Smooth muscle cell (in vitro differentiated cells): ENCODE measurements around the gene GOLGA6L10. TPM values are rescaled to one million over a fixed set of nuclear protein-coding genes. Genes with fewer than 3 reads are reported as not detected.
"Not testable (repeated sequence)": the region's sequence is repeated elsewhere in the genome, so short reads cannot be mapped to it uniquely, and the experiment has no call there.

Experiments
- DNase-seq: peaks from one replicate; lab custom pipeline; 2025; ENCODE audit not compliant: unreplicated experiment; lab: John Stamatoyannopoulos, UW
- H2AFZ ChIP-seq: fragments of 200-600 bp; sonication (generic); 2 replicates; pipeline ENCODE4 v1.6.0; 2016; ENCODE audit warnings: antibody characterized with exemption, low read depth, mild to moderate bottlenecking
- H3F3A ChIP-seq: fragments of 200-600 bp; sonication (generic); 2 replicates; pipeline ENCODE4 v1.6.0; 2017; ENCODE audit warnings: antibody characterized with exemption, low read depth
- H3K27ac ChIP-seq: fragments of 200-600 bp; sonication (generic); 2 replicates; pipeline ENCODE4 v1.5.1; 2016; ENCODE audit warnings: low read depth, mild to moderate bottlenecking
- H3K27me3 ChIP-seq: fragments of 200-600 bp; sonication (generic); 2 replicates; pipeline ENCODE4 v1.6.1; 2016; ENCODE audit warnings: low read depth, mild to moderate bottlenecking
- H3K36me3 ChIP-seq: fragments of 200-600 bp; sonication (generic); 2 replicates; pipeline ENCODE4 v1.5.1; 2016; ENCODE audit warnings: low read depth
- H3K4me1 ChIP-seq: fragments of 200-600 bp; sonication (generic); 2 replicates; pipeline ENCODE4 v1.5.1; 2016; ENCODE audit warnings: low read depth
- H3K4me2 ChIP-seq: fragments of 200-600 bp; sonication (generic); 2 replicates; pipeline ENCODE4 v1.6.0; 2016; ENCODE audit warnings: mild to moderate bottlenecking
- H3K4me3 ChIP-seq: fragments of 200-600 bp; sonication (generic); 2 replicates; pipeline ENCODE4 v1.5.1; 2016; ENCODE audit warnings: mild to moderate bottlenecking
- H3K79me2 ChIP-seq: fragments of 200-600 bp; sonication (generic); 2 replicates; pipeline ENCODE4 v1.6.0; 2016; ENCODE audit warnings: low read depth, mild to moderate bottlenecking
- H3K9ac ChIP-seq: fragments of 200-600 bp; sonication (generic); 2 replicates; pipeline ENCODE4 v1.6.0; 2016; ENCODE audit warnings: low read depth
- H3K9me3 ChIP-seq: fragments of 200-600 bp; sonication (generic); replicated peaks from 2 replicates; pipeline ENCODE4 v1.5.1; 2016; ENCODE audit warnings: low read depth
- H4K20me1 ChIP-seq: fragments of 200-600 bp; sonication (generic); 2 replicates; pipeline ENCODE4 v1.6.0; 2016; ENCODE audit warnings: low read depth
- WGBS: methylation state at CpG from one replicate; pipeline ENCODE4 v1.1.7; 2016; ENCODE audit warnings: low lambda C conversion rate; 5-methylcytosine and 5-hydroxymethylcytosine counted together
- polyA plus RNA-seq: library from polyadenylated mRNA; unstranded; fragments of >200 nt; fragmentation: Nextera tagmentation; extraction: Ambion mirVana; gene quantifications from 2 replicates; pipeline ENCODE4 v1.2.1, GENCODE V29; 2016
- total RNA-seq: library from RNA; depleted of rRNA; stranded (reverse); fragments of >200 nt; gene quantifications from 2 replicates; pipeline ENCODE4 v1.2.3, GENCODE V29; 2014
- TF ChIP-seq, protein P1 (sequence below): fragments of 200-600 bp; sonication (generic); IDR thresholded peaks from 2 replicates; pipeline ENCODE4 v1.5.1; 2017; ENCODE audit warnings: borderline replicate concordance, mild to moderate bottlenecking, antibody characterized with exemption; ENCODE audit not compliant: insufficient read depth, poor library complexity, severe bottlenecking

GOLGA6L10 gene
- total and polyA plus RNA-seq, 2 experiments from 2014 or later, result 0.22 to 1.9 TPM

DNA sequence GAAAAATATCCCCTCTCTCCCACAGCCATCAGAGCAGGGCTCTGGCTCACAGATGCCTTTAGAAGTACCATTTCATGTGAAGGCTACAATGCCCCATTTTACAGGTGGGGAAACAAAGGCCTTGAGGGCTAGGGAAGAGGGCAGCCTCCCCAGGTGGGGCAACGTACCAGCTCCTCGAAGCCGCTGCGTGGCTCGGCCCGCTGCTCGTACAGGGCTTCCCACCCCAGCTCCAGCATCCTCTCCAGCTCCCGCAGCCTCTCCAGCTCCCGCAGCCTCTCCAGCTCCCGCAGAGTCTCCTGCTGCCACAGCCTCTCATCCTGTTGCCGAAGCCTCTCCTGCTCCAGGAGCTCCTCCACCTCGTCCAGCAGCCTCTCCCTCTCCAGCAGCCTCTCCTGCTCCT is 4.9 kb downstream of the GOLGA6L10 start:
- not testable (repeated sequence) for DNase-seq, H3K9ac ChIP-seq, H3K9me3 ChIP-seq, H4K20me1 ChIP-seq, H3K36me3 ChIP-seq, H3K4me1 ChIP-seq, H2AFZ ChIP-seq, H3F3A ChIP-seq, H3K4me3 ChIP-seq, H3K4me2 ChIP-seq, H3K79me2 ChIP-seq, H3K27ac ChIP-seq, H3K27me3 ChIP-seq
- 95% methylated on average over 6 of the region's 12 CpGs for WGBS

DNA sequence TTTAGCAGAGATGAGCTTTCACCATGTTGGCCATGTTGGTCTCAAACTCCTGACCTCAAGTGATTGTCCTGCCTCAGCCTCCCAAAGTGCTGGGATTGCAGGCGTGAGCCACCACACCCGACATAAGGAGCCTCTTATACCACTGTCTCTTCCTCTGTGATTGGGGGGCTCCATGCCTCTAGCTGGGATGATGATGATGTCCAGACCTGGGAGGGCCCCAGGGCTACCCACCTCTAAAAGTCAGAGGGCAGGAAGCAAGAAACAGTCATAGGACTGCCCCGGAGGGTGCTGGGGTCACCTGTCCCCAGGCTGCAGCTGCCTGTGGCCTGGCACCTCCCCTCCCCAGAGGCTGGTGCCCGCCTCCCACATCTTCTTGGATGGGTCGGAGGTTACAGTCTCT is 5.4 kb downstream of the GOLGA6L10 start:
- not testable (repeated sequence) for H2AFZ ChIP-seq, H4K20me1 ChIP-seq, H3K4me2 ChIP-seq, H3K27me3 ChIP-seq, H3K4me1 ChIP-seq, H3K4me3 ChIP-seq, H3K36me3 ChIP-seq, H3K9ac ChIP-seq, DNase-seq, H3F3A ChIP-seq, H3K79me2 ChIP-seq, H3K9me3 ChIP-seq, H3K27ac ChIP-seq
- WGBS, result 89% methylated on average over 3 of the region's 5 CpGs

DNA sequence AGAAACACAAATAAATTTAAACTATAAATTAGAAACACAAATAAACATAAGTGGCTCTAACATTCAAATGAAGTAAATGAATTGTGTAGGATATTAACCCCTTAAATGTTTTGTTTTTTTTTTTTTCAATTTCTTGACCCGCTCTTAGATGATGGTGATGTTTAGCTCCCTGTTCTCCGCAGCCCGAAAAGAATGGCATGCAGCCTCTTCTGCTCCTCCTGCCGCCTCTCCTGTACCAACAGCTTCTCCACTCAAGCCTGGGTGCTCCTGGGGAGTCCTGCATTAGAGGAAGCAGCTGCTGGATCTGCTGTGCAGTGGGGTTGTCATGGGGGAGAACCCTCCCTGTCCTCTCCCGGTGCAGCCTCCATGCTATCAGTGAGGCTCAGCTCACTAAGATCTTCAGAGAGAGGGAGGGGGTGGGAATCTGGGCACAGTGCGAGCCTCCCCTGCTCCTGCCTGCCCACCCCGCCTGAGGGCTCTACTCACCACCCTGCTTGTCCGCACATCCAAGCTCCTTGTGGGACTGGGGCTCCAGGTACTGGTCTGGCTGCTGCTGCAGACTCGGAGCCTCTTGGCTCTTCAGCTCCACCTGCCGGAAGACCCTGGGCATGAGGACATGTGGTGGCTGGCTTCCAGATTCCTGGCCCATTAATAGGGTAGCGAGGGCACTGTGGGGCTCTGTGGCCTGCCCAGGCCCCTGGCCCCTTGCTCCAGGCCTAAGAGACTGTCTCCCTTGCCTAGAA is 6.5 kb downstream of the GOLGA6L10 start:
- DNase-seq, H3K9ac ChIP-seq, H3K79me2 ChIP-seq, H3K27me3 ChIP-seq, H4K20me1 ChIP-seq, H3F3A ChIP-seq, H3K9me3 ChIP-seq, H2AFZ ChIP-seq, H3K4me2 ChIP-seq, H3K36me3 ChIP-seq, H3K27ac ChIP-seq, H3K4me3 ChIP-seq, H3K4me1 ChIP-seq: not testable (repeated sequence)
- TF ChIP-seq, protein P1, sequence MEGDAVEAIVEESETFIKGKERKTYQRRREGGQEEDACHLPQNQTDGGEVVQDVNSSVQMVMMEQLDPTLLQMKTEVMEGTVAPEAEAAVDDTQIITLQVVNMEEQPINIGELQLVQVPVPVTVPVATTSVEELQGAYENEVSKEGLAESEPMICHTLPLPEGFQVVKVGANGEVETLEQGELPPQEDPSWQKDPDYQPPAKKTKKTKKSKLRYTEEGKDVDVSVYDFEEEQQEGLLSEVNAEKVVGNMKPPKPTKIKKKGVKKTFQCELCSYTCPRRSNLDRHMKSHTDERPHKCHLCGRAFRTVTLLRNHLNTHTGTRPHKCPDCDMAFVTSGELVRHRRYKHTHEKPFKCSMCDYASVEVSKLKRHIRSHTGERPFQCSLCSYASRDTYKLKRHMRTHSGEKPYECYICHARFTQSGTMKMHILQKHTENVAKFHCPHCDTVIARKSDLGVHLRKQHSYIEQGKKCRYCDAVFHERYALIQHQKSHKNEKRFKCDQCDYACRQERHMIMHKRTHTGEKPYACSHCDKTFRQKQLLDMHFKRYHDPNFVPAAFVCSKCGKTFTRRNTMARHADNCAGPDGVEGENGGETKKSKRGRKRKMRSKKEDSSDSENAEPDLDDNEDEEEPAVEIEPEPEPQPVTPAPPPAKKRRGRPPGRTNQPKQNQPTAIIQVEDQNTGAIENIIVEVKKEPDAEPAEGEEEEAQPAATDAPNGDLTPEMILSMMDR, result peak; percentile 43
- WGBS, result 42% methylated on average over 9 of the region's 11 CpGs

DNA sequence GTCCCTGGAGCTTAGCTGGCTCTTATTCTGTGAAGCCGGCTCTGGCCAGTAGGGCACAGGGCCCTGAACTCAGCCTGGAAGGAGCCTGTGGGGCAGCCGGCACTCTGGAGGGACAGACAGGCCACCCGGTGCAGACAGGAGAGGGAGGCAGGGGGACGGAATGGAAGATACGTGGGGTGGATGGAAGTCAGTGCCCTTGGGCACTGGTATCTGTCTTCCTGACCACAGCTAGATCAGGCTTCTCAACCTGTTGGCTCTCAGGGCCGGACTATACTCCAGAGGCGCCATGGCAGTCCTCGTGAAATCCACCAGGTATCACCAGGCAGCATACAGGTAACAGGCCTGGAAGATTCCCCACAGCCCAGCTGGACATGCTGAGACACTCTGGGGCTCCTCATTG is 10.7 kb downstream of the GOLGA6L10 start:
- not testable (repeated sequence) for H4K20me1 ChIP-seq, H2AFZ ChIP-seq, H3K27me3 ChIP-seq, H3F3A ChIP-seq, H3K4me1 ChIP-seq, H3K9me3 ChIP-seq, H3K9ac ChIP-seq, DNase-seq, H3K79me2 ChIP-seq, H3K4me3 ChIP-seq, H3K27ac ChIP-seq, H3K36me3 ChIP-seq, H3K4me2 ChIP-seq
- 89% methylated on average over 8 of the region's 8 CpGs for WGBS

DNA sequence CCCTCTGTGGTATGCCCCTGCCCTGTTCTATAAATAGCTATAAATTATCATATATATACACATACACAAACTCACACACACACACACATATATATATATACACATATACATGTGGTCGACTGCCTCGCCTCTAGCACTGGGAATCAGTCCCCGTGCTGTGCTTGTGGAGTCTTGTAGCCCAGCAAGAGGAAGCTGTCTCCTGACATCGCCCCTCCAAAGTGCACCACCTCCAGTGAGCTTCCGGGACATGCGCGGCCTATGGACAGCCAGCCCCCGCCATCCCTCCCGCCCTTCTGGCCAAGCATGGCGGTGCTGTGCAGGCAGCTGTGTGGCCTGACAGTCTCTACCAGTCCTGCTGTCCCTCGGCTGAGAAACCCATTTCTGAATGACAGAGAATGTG is 11.2 kb downstream of the GOLGA6L10 start:
- H3K4me1 ChIP-seq, H2AFZ ChIP-seq, H3K9me3 ChIP-seq, H3K36me3 ChIP-seq, H3K27me3 ChIP-seq, H3K4me2 ChIP-seq, H3K9ac ChIP-seq, DNase-seq, H3F3A ChIP-seq, H4K20me1 ChIP-seq, H3K79me2 ChIP-seq, H3K4me3 ChIP-seq, H3K27ac ChIP-seq: not testable (repeated sequence)
- 95% methylated on average over 5 of the region's 11 CpGs for WGBS

DNA sequence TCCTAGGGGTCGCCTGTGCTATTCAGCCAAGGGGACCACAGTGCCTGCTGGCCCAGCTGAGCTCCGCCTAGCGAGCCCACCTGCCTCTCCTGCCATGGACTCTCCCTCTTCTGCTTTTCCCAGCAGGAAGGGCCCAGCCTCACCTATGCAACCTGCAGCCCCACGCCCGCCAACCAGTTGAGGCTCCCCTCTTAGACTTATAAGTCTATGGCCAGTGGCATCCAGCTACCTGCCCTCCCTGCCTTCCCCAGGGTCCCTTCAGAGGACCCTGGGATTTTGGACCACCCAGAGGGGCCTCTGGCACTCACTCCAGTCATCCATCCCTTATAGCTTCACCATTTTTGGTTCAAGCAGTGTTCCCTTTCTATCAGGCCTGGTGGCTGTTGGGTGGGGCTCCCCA is 12.2 kb downstream of the GOLGA6L10 start:
- not testable (repeated sequence) for H3K9me3 ChIP-seq, H2AFZ ChIP-seq, H3K79me2 ChIP-seq, H4K20me1 ChIP-seq, H3K27me3 ChIP-seq, H3K36me3 ChIP-seq, H3K4me1 ChIP-seq, DNase-seq, H3K9ac ChIP-seq, H3K4me3 ChIP-seq, H3K4me2 ChIP-seq, H3F3A ChIP-seq, H3K27ac ChIP-seq
- WGBS, result 92% methylated on average over 5 of the region's 5 CpGs

DNA sequence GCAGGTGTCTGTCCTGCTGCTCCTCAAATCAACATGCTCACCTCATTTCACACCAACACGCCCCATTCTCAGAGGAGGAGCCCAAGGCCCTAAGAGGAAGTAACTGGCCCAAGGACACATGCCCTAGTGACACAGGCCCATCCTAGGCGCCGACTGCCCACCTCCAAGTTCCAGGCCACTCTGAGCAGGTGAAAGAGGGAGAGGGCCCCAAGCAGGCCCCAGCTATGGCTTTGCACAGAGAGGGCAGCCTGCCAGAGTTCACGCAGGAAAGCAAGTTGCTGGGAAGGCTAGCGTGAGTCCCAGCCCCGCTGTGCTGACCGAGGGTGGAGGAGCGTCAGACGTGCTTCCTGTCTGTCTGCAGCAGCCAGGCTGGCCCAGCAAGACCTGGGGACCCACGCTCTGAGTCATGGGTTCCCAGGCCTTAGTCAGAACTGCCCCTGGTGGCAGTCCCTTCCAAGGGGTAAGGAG is 13.1 kb downstream of the GOLGA6L10 start:
- H4K20me1 ChIP-seq, DNase-seq, H3K9me3 ChIP-seq, H3K4me3 ChIP-seq, H3F3A ChIP-seq, H3K36me3 ChIP-seq, H3K9ac ChIP-seq, H3K27me3 ChIP-seq, H3K79me2 ChIP-seq, H3K4me1 ChIP-seq: not testable (repeated sequence)
- Histone ChIP-seq H2AFZ (peak overlapping the region; percentile 69), H3K27ac (peak overlapping the region; percentile 52), H3K4me2 (peak overlapping the region; percentile 51)
- WGBS, result 40% methylated on average over 8 of the region's 10 CpGs

DNA sequence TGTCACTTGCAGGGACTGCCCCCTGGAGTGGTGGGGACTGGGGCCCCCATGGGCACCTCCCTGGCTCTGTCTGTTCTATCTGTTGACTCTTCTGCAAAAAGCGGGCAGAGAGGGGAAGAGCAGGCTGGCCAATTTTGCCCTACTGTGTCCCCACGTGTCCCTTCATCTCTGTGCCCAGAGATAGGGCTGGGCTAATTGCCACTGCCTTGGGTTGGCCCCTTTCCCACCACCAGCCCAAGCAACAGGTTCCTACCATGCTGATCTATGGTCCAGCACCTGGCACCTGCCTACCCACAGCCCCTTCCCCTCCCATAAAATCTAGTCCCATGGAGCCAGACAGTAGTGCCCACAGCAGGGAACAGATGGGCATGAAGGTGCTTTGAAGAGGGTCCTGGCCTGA is 14.3 kb downstream of the GOLGA6L10 start:
- H4K20me1 ChIP-seq, H3K79me2 ChIP-seq, H3K27ac ChIP-seq, DNase-seq, H3K4me2 ChIP-seq, H3K4me1 ChIP-seq, H3K27me3 ChIP-seq, H2AFZ ChIP-seq, H3K9ac ChIP-seq, H3K4me3 ChIP-seq, H3K9me3 ChIP-seq, H3K36me3 ChIP-seq, H3F3A ChIP-seq: not testable (repeated sequence)
- WGBS, result 100% methylated on average over 2 of the region's 2 CpGs
